Activated CD8-positive, alpha-beta memory T cell treated with anti-CD3 and anti-CD28 coated beads for 4 hours (primary cell): ENCODE results near the gene SI.
"Not testable (repeated sequence)": the region's sequence is repeated elsewhere in the genome, so short reads cannot be mapped to it uniquely, and the experiment has no call there.

Source experiments
- DNase-seq, 2 donors: peaks; one replicate each; pipeline ENCODE4 v3.0.0-alpha.2; 2020; ENCODE audit warnings: low read depth in 2 of 2

SI gene

DNA sequence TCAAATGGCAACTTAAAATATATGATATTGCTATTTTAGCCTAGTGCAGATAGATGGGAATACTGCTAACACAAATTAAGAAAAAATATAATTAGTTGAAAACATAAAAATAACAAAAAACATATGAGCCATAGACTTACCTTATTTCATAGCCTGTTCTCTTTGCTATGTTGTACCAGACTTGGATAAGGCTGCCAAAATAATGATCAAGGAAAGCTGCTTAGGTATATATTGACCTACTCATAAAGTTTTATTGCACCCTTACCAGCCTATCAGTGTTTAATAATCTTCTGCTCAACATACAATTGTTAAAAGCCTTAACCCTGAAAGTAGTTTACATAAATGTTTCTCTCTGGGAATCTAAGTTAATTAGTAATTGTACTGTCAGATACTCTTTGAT lies at the start of gene SI:
SI (minus strand) TSS at position 204 of the 400 bp plus-strand sequence. CDS start 2,484 bp downstream, outside the sequence.
- no peak for DNase-seq

DNA sequence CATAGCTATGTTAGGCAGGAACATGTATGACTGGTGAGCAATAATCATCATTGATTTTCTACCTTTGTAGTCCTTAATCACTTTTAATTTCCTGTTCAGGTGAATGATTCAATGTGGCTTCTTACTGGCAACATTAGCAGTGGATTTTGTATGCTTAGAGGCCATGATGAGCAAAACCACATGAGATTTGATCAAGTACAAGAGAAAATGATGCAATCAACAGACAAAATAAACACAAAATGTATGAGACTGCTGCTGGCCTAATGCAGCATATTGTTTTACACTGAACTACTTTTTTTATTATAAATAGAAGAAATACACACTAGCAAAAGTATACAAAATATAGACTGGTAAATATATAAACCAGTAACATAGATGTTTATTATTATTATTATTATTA lies 47.5 kb upstream of the SI start:
- no peak for DNase-seq

DNA sequence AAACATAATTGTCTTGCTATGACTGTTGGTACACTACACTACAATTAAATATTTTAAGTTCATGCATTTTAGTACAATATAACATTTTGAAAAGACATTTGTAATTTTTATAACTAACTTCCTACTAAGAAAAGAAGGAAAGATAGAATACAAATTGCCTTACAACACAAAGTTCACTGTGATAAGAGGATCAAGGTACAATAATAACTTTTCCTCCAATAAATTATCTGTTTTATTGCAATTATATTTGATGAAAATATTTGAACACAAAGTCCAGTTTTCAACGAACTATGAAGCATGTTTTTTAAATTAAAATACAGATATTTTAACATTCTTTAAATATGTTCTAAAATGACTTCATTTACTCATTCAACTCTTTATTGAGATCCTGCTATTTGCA lies 33.1 kb upstream of the SI start:
- DNase-seq = no peak

DNA sequence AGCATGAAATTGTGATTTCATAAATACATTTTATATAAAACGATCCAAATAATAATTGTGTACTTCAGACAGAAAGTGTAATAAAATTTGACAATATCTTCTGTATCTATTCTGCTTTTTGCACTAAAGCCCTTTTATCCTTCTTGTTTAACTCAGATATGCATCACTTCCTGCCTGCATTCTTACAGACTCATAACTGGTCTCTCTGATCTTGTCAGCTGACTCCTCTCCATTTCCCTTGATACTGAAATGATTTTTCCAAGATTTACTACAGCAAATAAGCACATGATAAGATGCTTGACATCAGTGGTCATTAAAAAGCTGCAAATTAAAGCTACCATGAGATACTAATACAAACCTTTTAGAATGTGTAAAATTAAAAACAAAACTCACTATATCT lies 25.3 kb upstream of the SI start:
- no peak for DNase-seq

DNA sequence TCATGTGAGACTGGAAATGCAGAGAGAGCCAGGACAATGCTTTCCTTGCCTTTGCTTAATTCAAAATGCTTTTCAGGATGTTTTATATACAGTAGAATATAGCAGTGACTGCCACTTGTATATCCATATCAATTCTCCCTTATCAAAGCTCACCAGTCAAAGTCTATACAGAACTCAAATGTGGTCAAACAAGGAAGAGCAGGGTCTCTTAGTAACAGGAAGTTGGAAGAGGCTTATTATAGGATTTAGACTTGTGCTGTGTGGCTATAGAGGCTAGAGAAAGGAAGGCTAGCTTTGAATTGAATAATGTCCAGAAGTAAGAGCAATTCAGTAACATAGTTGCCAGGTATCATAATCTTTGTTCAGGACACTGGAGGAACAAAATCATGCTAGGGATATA lies 4.4 kb upstream of the SI start:
- DNase-seq = no peak

DNA sequence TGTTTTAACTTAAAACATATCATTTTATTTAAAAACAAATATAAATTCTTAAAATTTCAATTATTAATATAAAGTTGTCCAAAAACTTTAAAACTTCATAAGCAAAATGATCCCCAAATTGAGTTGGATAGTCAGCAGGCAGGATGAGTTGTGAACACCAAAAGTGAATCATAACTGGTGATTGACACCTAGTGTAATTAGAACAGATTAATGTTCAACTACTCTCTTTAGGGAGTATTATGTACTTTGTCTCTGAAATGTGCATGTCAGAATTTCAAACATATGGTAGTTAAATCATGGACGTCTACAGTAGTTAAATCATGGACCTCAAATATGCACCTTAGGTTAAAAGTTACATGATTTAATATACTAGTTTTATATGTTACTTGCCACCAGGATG lies 2.9 kb upstream of the SI start:
- no peak for DNase-seq

DNA sequence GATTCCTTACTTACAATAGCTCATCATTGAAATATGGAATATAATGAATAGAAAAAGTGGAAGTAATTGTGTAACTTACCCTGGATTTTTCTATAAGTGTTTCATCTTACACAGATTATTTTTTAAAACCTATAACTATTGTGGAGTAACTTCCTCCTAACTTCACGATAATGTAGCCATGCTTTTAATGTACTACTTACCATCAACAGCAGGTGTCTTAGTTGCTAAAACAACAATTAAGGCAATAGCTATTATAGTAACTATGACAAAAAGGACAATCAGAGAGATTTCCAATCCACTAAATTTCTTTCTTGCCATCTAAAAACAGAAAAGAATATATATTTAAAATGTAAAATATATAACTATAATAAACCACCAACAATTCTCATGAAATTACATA lies 2.6 kb downstream of the SI start:
- no peak for DNase-seq

DNA sequence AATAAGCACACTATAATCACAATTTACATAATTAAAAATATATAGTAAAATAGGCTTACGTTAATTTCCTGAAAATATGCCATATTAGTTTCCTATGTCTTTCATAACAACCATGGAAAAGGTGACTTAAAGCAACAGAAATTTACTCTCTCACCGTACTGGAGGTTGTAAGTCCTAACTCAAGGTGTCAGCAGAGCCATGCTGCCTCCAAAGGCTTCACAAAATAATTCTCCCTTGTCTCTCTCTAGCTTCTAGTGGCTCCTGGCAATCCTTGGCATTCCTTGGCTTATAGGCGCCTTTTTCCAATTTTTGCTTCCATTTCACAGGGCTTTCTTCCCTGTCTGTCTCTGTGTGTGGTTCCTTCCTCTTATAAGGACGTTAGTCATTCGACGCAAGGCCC lies 7.6 kb downstream of the SI start:
- DNase-seq = no peak

DNA sequence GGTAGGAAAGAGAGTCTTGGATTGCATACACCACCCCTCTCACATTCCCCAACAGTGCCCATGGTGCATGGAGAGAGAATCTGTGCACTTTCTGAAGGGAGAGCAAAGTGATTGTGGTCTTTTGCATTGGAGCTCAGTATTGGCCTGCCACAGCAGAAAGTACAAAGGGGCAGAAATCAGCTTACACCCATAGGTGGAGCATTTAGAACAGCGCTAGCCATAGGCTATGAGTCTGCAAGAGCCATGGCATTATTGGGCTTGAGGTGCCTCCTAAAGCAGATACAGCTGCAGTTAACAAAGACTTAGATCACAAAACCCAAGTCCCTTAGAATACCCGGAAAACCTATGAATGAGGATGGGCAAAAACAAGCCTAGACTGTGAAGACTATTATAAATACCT lies 21.8 kb downstream of the SI start:
- DNase-seq = no peak

DNA sequence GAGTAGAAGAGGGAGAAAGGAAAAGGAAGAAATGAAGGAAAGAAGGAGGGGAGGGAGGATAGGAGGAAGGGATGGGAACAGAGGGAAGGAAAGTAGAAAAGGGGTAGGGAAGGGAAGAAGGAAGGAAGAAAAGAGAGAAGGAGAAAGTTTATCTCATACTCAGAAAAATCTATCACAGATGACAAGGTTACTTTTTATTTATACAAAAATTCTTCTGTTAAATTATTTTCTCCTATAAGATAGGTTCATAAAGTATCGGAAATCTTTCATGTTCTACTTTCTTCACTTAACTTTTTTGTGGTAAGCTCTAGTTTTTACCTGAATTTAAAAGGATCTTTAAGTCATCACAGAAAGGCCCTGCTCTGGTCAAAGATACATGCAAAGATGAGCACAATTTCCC lies 38.1 kb downstream of the SI start:
- no peak for DNase-seq

DNA sequence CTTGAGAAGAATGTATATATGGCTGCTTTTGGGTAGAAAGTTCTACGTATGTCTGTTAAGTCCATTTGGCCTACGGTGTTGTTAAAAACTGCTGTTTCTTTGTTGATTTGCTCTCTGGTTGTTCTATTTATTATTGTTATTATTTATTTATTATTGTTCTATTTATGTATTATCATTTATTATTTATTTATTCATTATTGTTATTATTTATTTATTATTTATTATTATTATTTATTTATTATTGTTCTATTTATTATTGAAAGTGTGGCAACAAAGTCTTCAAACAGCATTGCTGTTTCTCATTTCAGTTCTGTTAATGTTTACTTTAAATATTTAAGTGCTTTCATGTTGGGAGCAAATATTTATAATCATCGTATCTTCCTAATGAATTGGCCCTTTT lies 66.7 kb downstream of the SI start:
- DNase-seq = no peak

DNA sequence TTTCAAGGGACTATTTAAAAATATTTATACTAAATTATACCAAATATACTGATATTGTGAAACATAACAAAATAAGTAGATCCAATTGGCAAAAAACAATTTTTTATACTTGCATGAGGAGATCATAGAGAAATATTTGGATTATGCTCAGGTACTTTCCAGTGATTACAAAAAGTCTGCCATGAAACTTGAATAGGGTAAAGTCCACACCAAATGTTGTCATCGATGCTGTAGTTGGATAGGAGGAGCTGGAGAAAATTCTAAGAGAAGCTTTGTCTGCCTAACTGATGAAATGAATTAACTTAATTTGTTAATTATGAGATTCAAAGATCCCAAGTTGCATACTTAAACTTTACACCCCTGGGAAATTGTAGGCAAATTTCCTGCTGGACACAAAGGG lies 93.3 kb downstream of the SI start:
- no peak for DNase-seq

DNA sequence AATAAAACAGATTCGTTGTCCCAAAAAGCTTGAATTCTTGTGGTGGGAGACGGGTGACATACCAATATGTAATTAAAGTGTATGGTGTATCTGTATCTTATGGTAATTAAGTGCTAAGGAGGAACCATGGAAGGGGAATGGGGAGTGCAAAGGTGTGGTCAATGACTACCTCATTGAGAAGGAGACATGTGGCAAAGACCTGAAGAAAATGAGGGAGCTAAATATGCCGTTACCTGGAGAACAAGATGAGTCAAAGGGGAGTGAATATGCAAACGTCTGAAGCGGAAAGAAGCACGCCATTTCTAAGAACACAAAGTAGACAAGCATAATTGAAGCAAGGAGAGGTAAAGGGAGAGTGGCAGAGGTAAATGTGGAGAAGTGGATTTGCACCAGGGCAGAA lies 115.7 kb downstream of the SI start:
- DNase-seq = no peak

DNA sequence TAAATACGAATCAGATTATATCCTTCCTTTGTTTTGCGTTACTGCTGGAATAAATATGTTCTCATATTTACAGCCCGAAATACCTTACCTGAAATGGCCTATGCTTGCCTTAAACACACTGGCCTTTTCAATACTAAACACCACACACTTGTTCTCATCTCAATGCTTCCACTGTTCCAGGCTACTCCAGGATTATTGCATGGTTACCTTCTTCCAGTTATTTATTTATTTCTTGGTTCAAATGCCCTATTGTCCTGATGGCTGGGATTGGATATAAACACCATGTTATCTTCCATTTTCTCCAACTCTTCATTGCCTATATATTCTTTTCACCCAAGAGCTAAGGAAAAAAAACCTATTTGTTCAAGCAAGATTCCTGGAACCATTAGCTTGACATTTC lies 125.3 kb downstream of the SI start:
- no peak for DNase-seq

DNA sequence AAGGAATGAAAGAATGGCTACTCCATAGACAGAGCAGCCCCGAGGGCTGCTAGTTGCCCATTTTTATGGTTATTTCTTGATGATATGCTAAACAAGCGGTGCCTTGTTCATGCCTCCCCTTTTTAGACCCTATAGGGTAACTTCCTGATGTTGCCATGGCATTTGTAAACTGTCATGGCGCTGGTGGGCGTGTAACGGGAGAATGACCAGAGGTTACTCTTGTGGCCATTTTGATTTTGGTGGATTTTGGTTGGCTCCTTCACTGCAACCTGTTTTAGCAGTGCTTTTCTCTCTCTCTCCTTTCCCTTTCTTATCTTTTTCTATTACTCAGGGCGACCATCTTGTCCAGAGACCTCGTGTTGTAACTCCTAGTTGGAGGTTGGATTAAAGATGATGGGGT lies 126.9 kb downstream of the SI start:
- DNase-seq = not testable (repeated sequence)

DNA sequence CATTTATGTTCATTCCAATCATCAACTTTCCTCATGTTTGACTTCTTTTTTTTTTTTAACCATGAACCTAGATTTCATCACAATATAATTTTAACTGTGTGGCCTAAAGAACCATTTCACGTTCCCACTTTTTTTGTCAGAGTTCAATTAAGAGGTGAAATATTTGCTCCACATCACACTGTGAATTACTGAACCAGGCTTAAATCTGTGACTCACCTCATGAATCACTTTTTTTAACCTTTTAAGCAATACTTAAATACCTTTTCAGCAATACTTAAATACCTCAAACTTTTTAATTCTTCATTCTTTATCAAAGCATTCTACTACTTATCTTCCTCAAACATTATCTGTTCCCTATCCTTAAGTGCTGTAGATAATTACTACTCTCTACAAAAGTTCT lies 137.6 kb downstream of the SI start:
- no peak for DNase-seq

DNA sequence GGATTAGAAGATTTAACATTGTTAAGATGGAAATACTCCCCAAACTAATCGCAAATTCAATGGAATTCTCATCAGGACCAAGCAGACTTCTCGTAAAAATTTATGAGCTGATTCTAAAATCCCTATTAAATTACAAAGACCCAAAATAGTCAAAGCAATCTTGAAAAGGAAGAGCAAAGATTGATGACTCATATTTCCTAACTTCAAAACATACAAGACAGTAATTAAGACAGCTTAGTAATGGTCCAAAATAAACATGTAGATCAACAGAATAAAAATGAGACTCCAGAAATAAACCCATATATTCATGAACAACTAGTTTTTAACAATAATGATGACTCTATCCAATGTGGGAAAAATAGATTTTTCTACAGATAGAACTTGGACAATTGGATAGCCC lies 148.7 kb downstream of the SI start:
- DNase-seq = no peak
